ENCODE data around the gene VAMP4.
"Not testable (repeated sequence)": the region's sequence is repeated elsewhere in the genome, so short reads cannot be mapped to it uniquely, and the experiment has no call there.

Gene VAMP4

GRCh38 chr1:171693541-171693940 is 48.3 kb downstream of the VAMP4 start:
- H3K9me3 ChIP-seq (ENCODE audit: low read length); H3K9ac ChIP-seq (ENCODE audit: low read length); H3K27ac ChIP-seq (ENCODE audit: low read depth, low read length); H3K27me3 ChIP-seq (ENCODE audit: control insufficient read depth in 1 of 2, insufficient read depth in 2 of 2, low read length in 2 of 2); H3K4me3 ChIP-seq (ENCODE audit: low read depth in 1 of 2, low read length in 2 of 2); H3K4me1 ChIP-seq (ENCODE audit: insufficient read depth, low read length); H3K36me3 ChIP-seq (ENCODE audit: insufficient read depth, low read length): not testable (repeated sequence)

- H3K4me1 ChIP-seq (ENCODE audit: insufficient read depth, low read length), result no peaks in the 10 kb centered on the region
Measured at GRCh38 chr1:171683870-171684269, 58.0 kb downstream of the VAMP4 start.

GRCh38 chr1:171680339-171680738 is 61.5 kb downstream of the VAMP4 start:
- H3K4me3 ChIP-seq (ENCODE audit: low read depth in 1 of 2, low read length in 2 of 2), result no peak overlapping the region
- H3K27me3 ChIP-seq (ENCODE audit: control insufficient read depth in 1 of 2, insufficient read depth in 2 of 2, low read length in 2 of 2), result no peaks in the 10 kb centered on the region
- H3K27ac ChIP-seq (ENCODE audit: low read depth, low read length), result no peak overlapping the region
- no peaks in the 10 kb centered on the region for H3K9me3 ChIP-seq (ENCODE audit: low read length)
- no peaks in the 10 kb centered on the region for H3K4me1 ChIP-seq (ENCODE audit: insufficient read depth, low read length)
- no peaks in the 10 kb centered on the region for H3K36me3 ChIP-seq (ENCODE audit: insufficient read depth, low read length)
- no peak overlapping the region for H3K9ac ChIP-seq (ENCODE audit: low read length)

More at GRCh38 chr1:171683870-171684269, 58.0 kb downstream of the VAMP4 start:
- H3K9me3 ChIP-seq (ENCODE audit: low read length), result no peaks in the 10 kb centered on the region
- H3K36me3 ChIP-seq (ENCODE audit: insufficient read depth, low read length), result no peaks in the 10 kb centered on the region
- no peak overlapping the region for H3K4me3 ChIP-seq (ENCODE audit: low read depth in 1 of 2, low read length in 2 of 2)
- H3K27me3 ChIP-seq (ENCODE audit: control insufficient read depth in 1 of 2, insufficient read depth in 2 of 2, low read length in 2 of 2), result no peaks in the 10 kb centered on the region
- H3K9ac ChIP-seq (ENCODE audit: low read length), result no peak overlapping the region
- H3K27ac ChIP-seq (ENCODE audit: low read depth, low read length), result no peak overlapping the region

- no peak overlapping the region for H3K4me3 ChIP-seq (ENCODE audit: low read depth in 1 of 2, low read length in 2 of 2)
- no peaks in the 10 kb centered on the region for H3K27me3 ChIP-seq (ENCODE audit: control insufficient read depth in 1 of 2, insufficient read depth in 2 of 2, low read length in 2 of 2)
- H3K9ac ChIP-seq (ENCODE audit: low read length), result no peak overlapping the region
- H3K36me3 ChIP-seq (ENCODE audit: insufficient read depth, low read length), result no peaks in the 10 kb centered on the region
- H3K9me3 ChIP-seq (ENCODE audit: low read length), result no peaks in the 10 kb centered on the region
- no peak overlapping the region for H3K27ac ChIP-seq (ENCODE audit: low read depth, low read length)
- peaks cover 15% of the 10 kb centered on the region for H3K4me1 ChIP-seq (ENCODE audit: insufficient read depth, low read length)
Measured at GRCh38 chr1:171676823-171677222, 65.0 kb downstream of the VAMP4 start.

GRCh38 chr1:171674431-171675405 is 67.1 kb downstream of the VAMP4 start:
- Histone ChIP-seq H3K36me3 (ENCODE audit: insufficient read depth, low read length) (no peaks in the 10 kb centered on the region), H3K9ac (ENCODE audit: low read length) (no peak overlapping the region), H3K4me1 (ENCODE audit: insufficient read depth, low read length) (peaks cover 15% of the 10 kb centered on the region), H3K27me3 (ENCODE audit: control insufficient read depth in 1 of 2, insufficient read depth in 2 of 2, low read length in 2 of 2) (no peaks in the 10 kb centered on the region), H3K27ac (ENCODE audit: low read depth, low read length) (peak overlapping the region; percentile 19), H3K9me3 (ENCODE audit: low read length) (no peaks in the 10 kb centered on the region), H3K4me3 (ENCODE audit: low read depth in 1 of 2, low read length in 2 of 2) (no peak overlapping the region)

- Histone ChIP-seq H3K9me3 (ENCODE audit: low read length) (no peaks in the 10 kb centered on the region), H3K36me3 (ENCODE audit: insufficient read depth, low read length) (no peaks in the 10 kb centered on the region), H3K27me3 (ENCODE audit: control insufficient read depth in 1 of 2, insufficient read depth in 2 of 2, low read length in 2 of 2) (no peaks in the 10 kb centered on the region), H3K4me3 (ENCODE audit: low read depth in 1 of 2, low read length in 2 of 2) (no peak overlapping the region), H3K4me1 (ENCODE audit: insufficient read depth, low read length) (peaks cover 27% of the 10 kb centered on the region), H3K9ac (ENCODE audit: low read length) (no peak overlapping the region), H3K27ac (ENCODE audit: low read depth, low read length) (no peak overlapping the region)
Measured at GRCh38 chr1:171670739-171671138, 71.1 kb downstream of the VAMP4 start.

GRCh38 chr1:171668372-171668771 is 73.5 kb downstream of the VAMP4 start:
- H3K9me3 ChIP-seq (ENCODE audit: low read length), result no peaks in the 10 kb centered on the region
- peaks cover 25% of the 10 kb centered on the region for H3K4me1 ChIP-seq (ENCODE audit: insufficient read depth, low read length)
- no peak overlapping the region for H3K27ac ChIP-seq (ENCODE audit: low read depth, low read length)
- no peaks in the 10 kb centered on the region for H3K36me3 ChIP-seq (ENCODE audit: insufficient read depth, low read length)
- H3K4me3 ChIP-seq (ENCODE audit: low read depth in 1 of 2, low read length in 2 of 2), result no peak overlapping the region
- H3K27me3 ChIP-seq (ENCODE audit: control insufficient read depth in 1 of 2, insufficient read depth in 2 of 2, low read length in 2 of 2), result no peaks in the 10 kb centered on the region
- no peak overlapping the region for H3K9ac ChIP-seq (ENCODE audit: low read length)

GRCh38 chr1:171666114-171666769 is 75.6 kb downstream of the VAMP4 start:
- H3K4me1 ChIP-seq (ENCODE audit: insufficient read depth, low read length), result peaks cover 25% of the 10 kb centered on the region
- no peak overlapping the region for H3K4me3 ChIP-seq (ENCODE audit: low read depth in 1 of 2, low read length in 2 of 2)
- H3K9ac ChIP-seq (ENCODE audit: low read length), result no peak overlapping the region
- no peaks in the 10 kb centered on the region for H3K36me3 ChIP-seq (ENCODE audit: insufficient read depth, low read length)
- H3K9me3 ChIP-seq (ENCODE audit: low read length), result no peaks in the 10 kb centered on the region
- no peaks in the 10 kb centered on the region for H3K27me3 ChIP-seq (ENCODE audit: control insufficient read depth in 1 of 2, insufficient read depth in 2 of 2, low read length in 2 of 2)
- H3K27ac ChIP-seq (ENCODE audit: low read depth, low read length), result no peak overlapping the region

- H3K4me3 ChIP-seq (ENCODE audit: low read depth in 1 of 2, low read length in 2 of 2), result no peak overlapping the region
- no peaks in the 10 kb centered on the region for H3K36me3 ChIP-seq (ENCODE audit: insufficient read depth, low read length)
- no peak overlapping the region for H3K27ac ChIP-seq (ENCODE audit: low read depth, low read length)
Measured at GRCh38 chr1:171664976-171665375, 76.9 kb downstream of the VAMP4 start.

GRCh38 chr1:171663854-171664575 is 77.8 kb downstream of the VAMP4 start:
- Histone ChIP-seq H3K9ac (ENCODE audit: low read length) (no peak overlapping the region), H3K4me3 (ENCODE audit: low read depth in 1 of 2, low read length in 2 of 2) (no peak overlapping the region), H3K36me3 (ENCODE audit: insufficient read depth, low read length) (no peaks in the 10 kb centered on the region), H3K27me3 (ENCODE audit: control insufficient read depth in 1 of 2, insufficient read depth in 2 of 2, low read length in 2 of 2) (no peaks in the 10 kb centered on the region), H3K4me1 (ENCODE audit: insufficient read depth, low read length) (peaks cover 25% of the 10 kb centered on the region), H3K27ac (ENCODE audit: low read depth, low read length) (no peak overlapping the region), H3K9me3 (ENCODE audit: low read length) (no peaks in the 10 kb centered on the region)

More at GRCh38 chr1:171664976-171665375, 76.9 kb downstream of the VAMP4 start:
- Histone ChIP-seq H3K27me3 (ENCODE audit: control insufficient read depth in 1 of 2, insufficient read depth in 2 of 2, low read length in 2 of 2) (no peaks in the 10 kb centered on the region), H3K9me3 (ENCODE audit: low read length) (no peaks in the 10 kb centered on the region), H3K4me1 (ENCODE audit: insufficient read depth, low read length) (peaks cover 25% of the 10 kb centered on the region), H3K9ac (ENCODE audit: low read length) (no peak overlapping the region)

All from muscle layer of colon (tissue), 2 donors.